ENCODE measurements around the gene KSR2.
"Not testable (repeated sequence)": the region's sequence is repeated elsewhere in the genome, so short reads cannot be mapped to it uniquely, and the experiment has no call there.

Gene KSR2

GRCh38 chr12:117640511-117640910, 328.3 kb downstream of the KSR2 start:
- no peaks in the 10 kb centered on the region; the same call in 1 of the 2 replicates for H3K36me3 ChIP-seq (ENCODE audit: insufficient read depth, low read length)
- no peaks in the 10 kb centered on the region for H3F3A ChIP-seq (ENCODE audit: insufficient read depth, low read length)
- H3K9me2 ChIP-seq (ENCODE audit: low read depth, low read length), result no peaks in the 10 kb centered on the region
- no peak overlapping the region for H2AFZ ChIP-seq (ENCODE audit: low read length)
- H3K79me2 ChIP-seq (ENCODE audit: insufficient read depth, low read length), result no peaks in the 10 kb centered on the region
- TF ChIP-seq EZH2 (IDR thresholded peaks at IDR 0.05; ENCODE audit: borderline replicate concordance, low read length) (no peak), CTCF (IDR thresholded peaks at IDR 0.05; ENCODE audit: low read length) (no peak)
- no peak overlapping the region for H3K4me3 ChIP-seq (ENCODE audit: low read depth, low read length, poor library complexity, severe bottlenecking)
- no peak overlapping the region for H3K27ac ChIP-seq (ENCODE audit: low read depth, low read length, poor library complexity, severe bottlenecking)
- no peaks in the 10 kb centered on the region; the same call in 1 of the 2 replicates for H3K27me3 ChIP-seq (ENCODE audit: insufficient read depth, low read length)
- H4K20me1 ChIP-seq (ENCODE audit: insufficient read depth, low read length), result no peaks in the 10 kb centered on the region
- no peak overlapping the region for H3K9ac ChIP-seq (ENCODE audit: low read length)
- no peaks in the 10 kb centered on the region for H3K4me1 ChIP-seq (ENCODE audit: insufficient read depth, low read length, severe bottlenecking)
- H3K4me2 ChIP-seq (ENCODE audit: low read length), result no peak overlapping the region
- no peaks in the 10 kb centered on the region for H3K9me3 ChIP-seq (ENCODE audit: low read length)

GRCh38 chr12:117629454-117629853, 339.3 kb downstream of the KSR2 start:
- no peaks in the 10 kb centered on the region for H3K9me3 ChIP-seq (ENCODE audit: low read length)
- H3F3A ChIP-seq (ENCODE audit: insufficient read depth, low read length), result no peaks in the 10 kb centered on the region
- TF ChIP-seq CTCF (IDR thresholded peaks at IDR 0.05; ENCODE audit: low read length) (no peak), EZH2 (IDR thresholded peaks at IDR 0.05; ENCODE audit: borderline replicate concordance, low read length) (no peak)
- no peak overlapping the region for H2AFZ ChIP-seq (ENCODE audit: low read length)
- H3K4me1 ChIP-seq (ENCODE audit: insufficient read depth, low read length, severe bottlenecking), result no peaks in the 10 kb centered on the region
- H3K27ac ChIP-seq (ENCODE audit: low read depth, low read length, poor library complexity, severe bottlenecking), result no peak overlapping the region
- no peak overlapping the region for H3K9ac ChIP-seq (ENCODE audit: low read length)
- H3K9me2 ChIP-seq (ENCODE audit: low read depth, low read length), result no peaks in the 10 kb centered on the region
- H3K79me2 ChIP-seq (ENCODE audit: insufficient read depth, low read length), result no peaks in the 10 kb centered on the region
- no peak overlapping the region for H3K4me3 ChIP-seq (ENCODE audit: low read depth, low read length, poor library complexity, severe bottlenecking)
- H3K4me2 ChIP-seq (ENCODE audit: low read length), result no peak overlapping the region
- no peaks in the 10 kb centered on the region for H4K20me1 ChIP-seq (ENCODE audit: insufficient read depth, low read length)
- H3K36me3 ChIP-seq (ENCODE audit: insufficient read depth, low read length), result no peaks in the 10 kb centered on the region
- H3K27me3 ChIP-seq (ENCODE audit: insufficient read depth, low read length), result no peaks in the 10 kb centered on the region

GRCh38 chr12:117628711-117629110, 340.1 kb downstream of the KSR2 start:
- H3K4me3 ChIP-seq (ENCODE audit: low read depth, low read length, poor library complexity, severe bottlenecking); H4K20me1 ChIP-seq (ENCODE audit: insufficient read depth, low read length); H3K4me1 ChIP-seq (ENCODE audit: insufficient read depth, low read length, severe bottlenecking); H2AFZ ChIP-seq (ENCODE audit: low read length); H3K4me2 ChIP-seq (ENCODE audit: low read length); H3K9ac ChIP-seq (ENCODE audit: low read length); H3K27ac ChIP-seq (ENCODE audit: low read depth, low read length, poor library complexity, severe bottlenecking); H3K9me2 ChIP-seq (ENCODE audit: low read depth, low read length); H3K36me3 ChIP-seq (ENCODE audit: insufficient read depth, low read length); H3K9me3 ChIP-seq (ENCODE audit: low read length); H3K79me2 ChIP-seq (ENCODE audit: insufficient read depth, low read length); H3F3A ChIP-seq (ENCODE audit: insufficient read depth, low read length); H3K27me3 ChIP-seq (ENCODE audit: insufficient read depth, low read length): not testable (repeated sequence)

GRCh38 chr12:117622741-117623140, 346.0 kb downstream of the KSR2 start:
- no peaks in the 10 kb centered on the region for H3K9me3 ChIP-seq (ENCODE audit: low read length)
- H2AFZ ChIP-seq (ENCODE audit: low read length), result no peak overlapping the region
- H3K27me3 ChIP-seq (ENCODE audit: insufficient read depth, low read length), result no peaks in the 10 kb centered on the region
- no peaks in the 10 kb centered on the region for H3K36me3 ChIP-seq (ENCODE audit: insufficient read depth, low read length)
- H3K79me2 ChIP-seq (ENCODE audit: insufficient read depth, low read length), result no peaks in the 10 kb centered on the region
- no peak overlapping the region for H3K4me2 ChIP-seq (ENCODE audit: low read length)
- no peaks in the 10 kb centered on the region for H3K9me2 ChIP-seq (ENCODE audit: low read depth, low read length)
- H3K9ac ChIP-seq (ENCODE audit: low read length), result no peak overlapping the region
- no peak for TF ChIP-seq EZH2 (IDR thresholded peaks at IDR 0.05; ENCODE audit: borderline replicate concordance, low read length)
- TF ChIP-seq CTCF (IDR thresholded peaks at IDR 0.05; ENCODE audit: low read length), result no peak
- H3K4me3 ChIP-seq (ENCODE audit: low read depth, low read length, poor library complexity, severe bottlenecking), result no peak overlapping the region
- no peaks in the 10 kb centered on the region for H3K4me1 ChIP-seq (ENCODE audit: insufficient read depth, low read length, severe bottlenecking)
- no peaks in the 10 kb centered on the region for H4K20me1 ChIP-seq (ENCODE audit: insufficient read depth, low read length)
- H3F3A ChIP-seq (ENCODE audit: insufficient read depth, low read length), result no peaks in the 10 kb centered on the region
- H3K27ac ChIP-seq (ENCODE audit: low read depth, low read length, poor library complexity, severe bottlenecking), result no peak overlapping the region
